GM19455 (cell line): ENCODE measurements around the gene FAM107A.

Experiments
- ATAC-seq: cut with Tn5 transposase; IDR thresholded peaks from one replicate; pipeline ENCODE4 v1.9.1; 2021; ENCODE audit not compliant: unreplicated experiment

The FAM107A gene

DNA sequence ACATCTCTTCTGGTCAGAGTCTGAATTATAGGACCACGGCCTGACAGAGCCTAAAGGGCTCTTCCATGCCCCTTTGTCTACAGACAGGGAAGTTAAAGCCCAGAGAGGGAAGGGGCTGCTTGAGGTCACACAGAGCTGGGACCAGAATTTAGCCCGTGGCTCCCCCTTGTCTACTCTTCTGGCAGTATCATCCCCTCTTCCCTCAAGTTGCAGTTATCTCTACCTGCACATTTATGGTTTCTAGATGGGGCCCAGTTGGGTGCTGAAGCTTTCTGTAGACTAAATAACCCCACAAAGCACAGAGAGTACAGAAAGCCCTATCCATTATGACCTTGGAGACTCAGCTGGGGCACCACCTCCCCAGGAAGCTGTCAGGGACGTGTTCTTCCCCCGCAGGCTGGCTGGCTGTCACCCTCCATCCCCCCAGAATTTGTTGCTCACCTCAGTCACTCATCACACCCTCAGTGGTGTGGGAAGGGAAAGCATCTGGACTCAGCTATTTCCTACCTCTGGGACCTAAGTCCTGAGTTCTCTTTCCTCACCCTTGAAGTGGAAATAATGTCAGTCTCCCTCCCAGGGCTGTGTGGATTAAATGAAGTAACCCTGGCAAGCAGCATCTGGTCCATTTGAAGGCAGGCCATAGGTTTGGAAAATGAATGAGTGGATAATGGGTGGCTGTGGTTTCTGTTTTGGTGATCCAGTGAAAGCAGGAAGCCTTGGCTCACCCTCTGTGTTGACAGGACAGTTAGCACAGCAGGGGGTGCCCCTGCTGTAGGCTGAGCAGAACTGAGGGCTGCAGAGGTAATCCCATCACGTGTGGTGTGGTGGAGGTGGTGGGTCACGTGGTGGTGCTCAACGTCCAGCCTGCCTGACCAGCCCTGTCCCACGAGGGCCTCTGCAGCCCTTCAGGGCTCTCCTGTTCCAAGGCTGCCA lies 56.5 kb downstream of the FAM107A start:
- no peak for ATAC-seq

DNA sequence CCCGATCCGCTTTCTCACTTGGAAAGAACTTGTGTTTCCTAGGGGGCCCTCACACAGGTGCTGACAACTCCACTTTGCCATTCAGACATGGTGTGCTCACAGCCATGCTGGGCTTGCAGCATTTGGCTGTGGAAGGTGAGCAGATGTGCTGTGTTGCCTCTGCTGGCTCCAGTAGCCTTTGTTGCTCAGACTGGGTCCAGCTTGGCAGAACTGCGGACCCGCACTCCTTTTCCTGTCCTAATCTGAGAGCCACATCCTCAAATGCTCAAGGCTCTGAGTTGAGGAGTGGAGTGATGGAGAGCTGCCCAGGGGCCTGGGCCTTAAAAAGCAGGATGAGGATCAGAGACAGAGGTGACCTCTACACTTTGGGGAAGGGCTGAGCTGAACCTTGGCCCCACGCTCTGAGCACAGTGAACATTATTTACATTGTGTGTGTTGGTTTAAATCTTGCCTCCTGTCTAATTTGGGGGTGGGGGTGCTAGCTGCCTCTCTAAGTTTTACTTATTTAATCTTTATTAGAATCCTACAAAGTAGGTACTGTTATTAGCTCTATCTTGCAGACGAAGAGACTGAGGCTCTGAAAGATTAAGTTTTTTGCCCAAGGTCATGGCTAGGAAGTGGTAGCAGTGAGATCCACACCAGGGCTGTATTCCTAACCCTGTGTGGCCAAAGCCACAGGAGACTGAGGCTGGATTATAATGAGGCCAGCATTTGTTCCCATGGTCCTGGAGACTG lies 57.4 kb downstream of the FAM107A start:
- no peak for ATAC-seq

DNA sequence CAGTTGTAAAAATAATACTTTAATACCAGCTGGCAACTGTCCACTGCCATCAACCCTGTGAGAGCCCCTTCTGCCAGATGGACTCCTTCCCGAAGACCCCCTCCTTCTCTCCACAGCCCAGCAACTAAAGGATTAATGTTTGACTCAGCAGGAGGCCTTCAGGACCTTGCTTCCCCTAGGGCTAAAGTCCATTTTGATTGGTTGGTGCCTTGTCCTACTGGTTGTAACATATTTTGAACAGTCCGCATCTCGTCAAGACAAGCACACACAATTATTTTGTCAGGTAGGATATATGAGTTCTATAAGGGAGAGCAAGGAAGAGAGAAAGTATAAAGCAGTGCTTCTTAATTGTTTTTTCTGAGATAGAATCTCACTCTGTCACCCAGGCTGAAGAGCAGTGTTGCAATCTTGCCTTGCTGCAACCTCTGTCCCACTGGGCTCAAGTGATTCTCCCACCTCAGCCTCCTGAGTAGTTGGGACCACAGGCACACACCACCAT lies 58.9 kb downstream of the FAM107A start:
- ATAC-seq, result no peak

DNA sequence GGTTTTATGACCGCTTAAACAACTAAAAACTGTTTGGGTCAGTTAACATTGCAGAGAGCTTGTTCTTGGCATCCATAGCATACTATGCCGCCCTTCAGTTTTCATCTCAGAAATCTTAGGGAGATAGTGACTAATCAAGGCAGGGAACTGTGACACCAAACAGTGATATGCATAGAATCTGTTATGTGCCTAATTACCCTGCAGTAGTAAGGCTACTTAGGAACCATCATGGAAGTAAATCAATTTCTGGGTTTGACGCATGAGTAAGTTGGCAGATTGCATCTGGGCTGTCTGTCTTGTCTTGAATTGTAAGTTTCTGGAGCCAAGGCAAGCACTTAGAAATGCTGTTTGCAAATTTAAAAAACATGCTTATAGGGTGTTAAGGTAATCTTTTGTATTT lies 62.8 kb downstream of the FAM107A start:
- no peak for ATAC-seq
